Activated CD8-positive, alpha-beta memory T cell treated with anti-CD3 and anti-CD28 coated beads for 48 hours (primary cell): ENCODE results near the gene DLEU7.

ENCODE experiments used
- DNase-seq, 3 experiments: peaks; one replicate each; pipeline ENCODE4 v3.0.0-alpha.2; 2020; ENCODE audit warnings: low read depth in 2 of 3, low spot score in 2 of 3

Gene DLEU7

GRCh38 chr13:50843257-50844083, at the start of gene DLEU7:
Gene DLEU7 (minus strand): TSS chr13:50843692. CDS start chr13:50843646, 46 bp downstream.
- no peak for DNase-seq

- no peak for DNase-seq
Measured at GRCh38 chr13:50892210-50892944, 48.9 kb upstream of the DLEU7 start.

GRCh38 chr13:50891206-50891605, 47.7 kb upstream of the DLEU7 start:
- no peak for DNase-seq

- no peak for DNase-seq
Measured at GRCh38 chr13:50889317-50889716, 45.8 kb upstream of the DLEU7 start.

- no peak for DNase-seq
Measured at GRCh38 chr13:50888362-50888761, 44.9 kb upstream of the DLEU7 start.

- no peak for DNase-seq
Measured at GRCh38 chr13:50887151-50887550, 43.7 kb upstream of the DLEU7 start.

- DNase-seq = no peak
Measured at GRCh38 chr13:50884265-50884664, 40.8 kb upstream of the DLEU7 start.

- no peak for DNase-seq
Measured at GRCh38 chr13:50883728-50884127, 40.2 kb upstream of the DLEU7 start.

- no peak for DNase-seq
Measured at GRCh38 chr13:50882816-50883435, 39.4 kb upstream of the DLEU7 start.

GRCh38 chr13:50873991-50874390, 30.5 kb upstream of the DLEU7 start:
- DNase-seq = no peak

- DNase-seq = no peak
Measured at GRCh38 chr13:50873467-50873866, 30.0 kb upstream of the DLEU7 start.

- no peak for DNase-seq
Measured at GRCh38 chr13:50871405-50871804, 27.9 kb upstream of the DLEU7 start.

- DNase-seq = no peak
Measured at GRCh38 chr13:50867637-50867945, 24.1 kb upstream of the DLEU7 start.

GRCh38 chr13:50866817-50867636, 23.5 kb upstream of the DLEU7 start:
- DNase-seq = no peak

GRCh38 chr13:50864492-50864891, 21.0 kb upstream of the DLEU7 start:
- DNase-seq = no peak

GRCh38 chr13:50855681-50856080, 12.2 kb upstream of the DLEU7 start:
- DNase-seq = no peak

- no peak for DNase-seq
Measured at GRCh38 chr13:50850445-50850844, 7.0 kb upstream of the DLEU7 start.

- no peak for DNase-seq
Measured at GRCh38 chr13:50847501-50847900, 4.0 kb upstream of the DLEU7 start.

GRCh38 chr13:50846861-50847475, 3.5 kb upstream of the DLEU7 start:
- no peak for DNase-seq

GRCh38 chr13:50845211-50845610, 1.7 kb upstream of the DLEU7 start:
- DNase-seq = no peak
